ENCODE data around the gene PDSS2. TPM values are rescaled to one million over a fixed set of nuclear protein-coding genes. Genes with fewer than 3 reads are reported as not detected.

PDSS2 gene
- total RNA-seq, 1 donor from 2014 or later, result 10.1 TPM

DNA sequence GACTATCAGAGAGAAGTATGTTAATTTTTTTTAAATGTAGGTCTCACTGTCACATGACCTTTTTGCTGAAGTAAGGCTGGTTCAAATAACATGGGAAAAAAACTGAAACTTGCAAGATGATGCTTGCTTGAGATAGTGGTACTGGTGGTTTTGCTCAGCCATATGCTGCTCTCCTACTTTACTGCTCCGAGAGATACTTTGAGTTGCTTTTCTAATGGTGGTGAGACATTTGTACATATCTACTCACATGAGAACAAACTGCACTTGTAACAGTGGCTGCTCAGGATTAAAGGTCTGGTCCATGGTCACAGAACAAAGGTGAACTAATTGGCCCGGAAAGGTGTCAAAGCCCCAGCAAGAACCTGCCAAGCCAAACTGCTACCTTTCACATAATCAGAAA is 237.8 kb downstream of the PDSS2 start:
- peaks cover 2% of the 10 kb centered on the region for H3K4me1 Mint-ChIP-seq (ENCODE audit: low read depth)
- TF ChIP-seq, protein P1, sequence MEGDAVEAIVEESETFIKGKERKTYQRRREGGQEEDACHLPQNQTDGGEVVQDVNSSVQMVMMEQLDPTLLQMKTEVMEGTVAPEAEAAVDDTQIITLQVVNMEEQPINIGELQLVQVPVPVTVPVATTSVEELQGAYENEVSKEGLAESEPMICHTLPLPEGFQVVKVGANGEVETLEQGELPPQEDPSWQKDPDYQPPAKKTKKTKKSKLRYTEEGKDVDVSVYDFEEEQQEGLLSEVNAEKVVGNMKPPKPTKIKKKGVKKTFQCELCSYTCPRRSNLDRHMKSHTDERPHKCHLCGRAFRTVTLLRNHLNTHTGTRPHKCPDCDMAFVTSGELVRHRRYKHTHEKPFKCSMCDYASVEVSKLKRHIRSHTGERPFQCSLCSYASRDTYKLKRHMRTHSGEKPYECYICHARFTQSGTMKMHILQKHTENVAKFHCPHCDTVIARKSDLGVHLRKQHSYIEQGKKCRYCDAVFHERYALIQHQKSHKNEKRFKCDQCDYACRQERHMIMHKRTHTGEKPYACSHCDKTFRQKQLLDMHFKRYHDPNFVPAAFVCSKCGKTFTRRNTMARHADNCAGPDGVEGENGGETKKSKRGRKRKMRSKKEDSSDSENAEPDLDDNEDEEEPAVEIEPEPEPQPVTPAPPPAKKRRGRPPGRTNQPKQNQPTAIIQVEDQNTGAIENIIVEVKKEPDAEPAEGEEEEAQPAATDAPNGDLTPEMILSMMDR (IDR thresholded peaks at IDR 0.05), result no peak
- no peaks in the 10 kb centered on the region for H3K9me3 Mint-ChIP-seq (ENCODE audit: low read depth)
- no peak overlapping the region for H3K4me3 Mint-ChIP-seq (ENCODE audit: unreplicated experiment)
- no peaks in the 10 kb centered on the region for H3K27me3 Mint-ChIP-seq (ENCODE audit: low read depth)
- H3K27ac Mint-ChIP-seq (ENCODE audit: unreplicated experiment), result no peak overlapping the region
- no peak for DNase-seq (ENCODE audit: low spot score)
- H3K36me3 Mint-ChIP-seq (ENCODE audit: low read depth), result no peaks in the 10 kb centered on the region

DNA sequence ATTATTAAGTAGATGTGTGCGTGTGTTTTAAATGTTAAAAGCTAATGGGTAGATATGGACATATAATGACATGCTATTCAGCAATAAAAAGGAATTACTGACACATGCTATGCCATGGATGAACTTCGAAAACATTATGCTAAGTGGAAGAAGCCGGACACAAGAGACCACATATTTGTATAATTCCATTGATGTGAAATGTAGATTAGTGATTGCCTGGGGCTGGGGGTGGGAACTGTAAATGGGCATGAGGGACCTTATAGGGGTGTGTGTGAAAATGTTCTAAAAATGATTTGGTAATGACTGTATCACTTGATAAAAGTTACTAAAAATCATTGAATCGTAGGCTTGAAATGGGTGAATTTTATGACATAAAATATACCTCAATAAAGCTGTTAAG is 239.5 kb downstream of the PDSS2 start:
- no peak for DNase-seq (ENCODE audit: low spot score)
- TF ChIP-seq, protein P1 (IDR thresholded peaks at IDR 0.05), result no peak
- Mint-ChIP-seq H3K36me3 (ENCODE audit: low read depth) (no peaks in the 10 kb centered on the region), H3K4me3 (ENCODE audit: unreplicated experiment) (no peak overlapping the region), H3K27ac (ENCODE audit: unreplicated experiment) (no peak overlapping the region), H3K27me3 (ENCODE audit: low read depth) (no peaks in the 10 kb centered on the region), H3K9me3 (ENCODE audit: low read depth) (no peaks in the 10 kb centered on the region), H3K4me1 (ENCODE audit: low read depth) (peaks cover 3% of the 10 kb centered on the region)

DNA sequence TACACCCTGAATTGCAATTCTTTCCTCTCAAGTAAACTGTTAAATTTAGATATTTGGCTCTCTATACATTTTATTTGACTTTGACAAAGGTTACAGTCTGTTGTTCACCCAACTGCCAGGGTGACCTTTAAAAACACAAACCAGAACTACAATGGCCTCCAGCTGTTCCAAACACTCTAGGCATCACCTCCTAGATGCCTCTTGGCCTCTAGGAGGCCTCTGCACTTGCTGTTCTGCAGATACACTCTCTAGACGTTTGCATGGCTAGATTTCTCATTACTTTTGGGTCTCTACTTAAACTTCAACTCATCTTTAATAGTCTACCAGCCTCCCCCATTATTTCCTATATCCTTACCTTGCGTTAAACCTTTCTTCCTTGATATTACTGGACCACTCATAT is 241.2 kb downstream of the PDSS2 start:
- H3K4me3 Mint-ChIP-seq (ENCODE audit: unreplicated experiment), result no peak overlapping the region
- no peaks in the 10 kb centered on the region for H3K9me3 Mint-ChIP-seq (ENCODE audit: low read depth)
- no peaks in the 10 kb centered on the region for H3K27me3 Mint-ChIP-seq (ENCODE audit: low read depth)
- no peak overlapping the region for H3K27ac Mint-ChIP-seq (ENCODE audit: unreplicated experiment)
- no peaks in the 10 kb centered on the region for H3K36me3 Mint-ChIP-seq (ENCODE audit: low read depth)
- DNase-seq (ENCODE audit: low spot score), result no peak
- H3K4me1 Mint-ChIP-seq (ENCODE audit: low read depth), result peaks cover 3% of the 10 kb centered on the region
- TF ChIP-seq, protein P1 (IDR thresholded peaks at IDR 0.05), result no peak

DNA sequence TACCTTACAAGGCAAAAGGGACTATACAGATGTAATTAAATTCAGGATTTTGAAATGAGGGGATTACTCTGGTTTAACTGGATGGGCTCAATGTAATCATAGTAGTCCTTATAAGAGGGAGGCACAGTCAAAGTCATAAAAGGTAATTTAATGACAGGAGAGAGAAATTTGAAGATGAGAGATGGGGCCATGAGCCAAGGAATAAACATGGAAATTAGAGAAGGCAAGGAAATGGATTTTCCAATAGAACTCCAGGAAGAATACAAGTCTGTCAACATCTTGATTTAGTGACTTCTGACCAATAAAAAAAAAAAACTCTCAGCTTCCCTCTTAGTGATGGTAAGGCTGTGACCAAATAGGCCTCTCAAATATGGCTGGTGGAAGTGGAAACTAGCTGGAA is 242.1 kb downstream of the PDSS2 start:
- Mint-ChIP-seq H3K27ac (ENCODE audit: unreplicated experiment) (no peak overlapping the region), H3K4me3 (ENCODE audit: unreplicated experiment) (no peak overlapping the region), H3K9me3 (ENCODE audit: low read depth) (no peaks in the 10 kb centered on the region), H3K27me3 (ENCODE audit: low read depth) (no peaks in the 10 kb centered on the region), H3K4me1 (ENCODE audit: low read depth) (peaks cover 3% of the 10 kb centered on the region), H3K36me3 (ENCODE audit: low read depth) (no peaks in the 10 kb centered on the region)
- no peak for DNase-seq (ENCODE audit: low spot score)
- TF ChIP-seq, protein P1 (IDR thresholded peaks at IDR 0.05), result no peak

DNA sequence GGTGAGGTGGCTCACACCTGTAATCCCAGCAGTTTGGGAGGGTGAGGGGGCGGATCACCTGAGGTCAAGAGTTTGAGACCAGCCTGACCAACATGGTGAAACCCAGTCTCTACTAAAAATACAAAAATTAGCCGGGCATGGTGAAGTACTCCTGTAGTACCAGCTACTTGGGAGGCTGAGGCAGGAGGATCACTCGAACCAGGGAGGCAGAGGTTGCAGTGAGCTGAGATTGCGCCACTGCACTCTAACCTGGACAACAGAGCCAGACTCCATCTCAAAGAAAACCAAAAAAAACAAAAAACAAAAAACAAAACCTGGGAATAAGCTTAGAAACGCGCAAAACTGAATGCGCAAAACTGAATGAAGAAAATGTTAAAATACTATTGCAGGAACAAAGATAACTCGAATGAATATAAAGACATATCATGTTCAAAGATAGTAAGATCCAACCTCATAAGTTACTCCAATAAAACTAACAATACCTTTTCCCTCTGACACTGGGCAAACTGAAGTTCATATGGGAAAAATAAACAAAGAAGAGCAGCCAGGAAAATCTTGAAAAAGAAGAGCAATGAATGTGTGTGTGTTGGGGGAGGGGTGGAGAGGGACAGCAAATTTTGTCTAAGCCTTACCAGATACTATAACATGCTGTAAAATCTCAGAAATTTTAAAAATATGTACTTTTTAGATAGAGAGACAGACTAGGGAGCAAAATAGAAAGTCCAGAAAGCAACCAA is 243.0 kb downstream of the PDSS2 start:
- Mint-ChIP-seq H3K36me3 (ENCODE audit: low read depth) (no peaks in the 10 kb centered on the region), H3K9me3 (ENCODE audit: low read depth) (no peaks in the 10 kb centered on the region)

More for the DNA sequence above, 243.0 kb downstream of the PDSS2 start:
- TF ChIP-seq, protein P1 (IDR thresholded peaks at IDR 0.05), result no peak
- H3K27ac Mint-ChIP-seq (ENCODE audit: unreplicated experiment), result no peak overlapping the region
- H3K4me3 Mint-ChIP-seq (ENCODE audit: unreplicated experiment), result no peak overlapping the region
- H3K4me1 Mint-ChIP-seq (ENCODE audit: low read depth), result peaks cover 9% of the 10 kb centered on the region
- no peak for DNase-seq (ENCODE audit: low spot score)
- no peaks in the 10 kb centered on the region for H3K27me3 Mint-ChIP-seq (ENCODE audit: low read depth)

Measured in chondrocyte (in vitro differentiated cells).